T47D (cell line): ENCODE results near the gene CASZ1.

Source experiments
- DNase-seq, 2 experiments: peaks; one replicate each; pipeline versions ENCODE4 v3.0.0 to v3.0.0-alpha.2; 2011 to 2012; ENCODE audit warnings: low read depth in 1 of 2, low spot score in 1 of 2
- JUND ChIP-seq: IDR thresholded peaks from 2 replicates; pipeline ENCODE4 v1.6.1; 2012; ENCODE audit warnings: low read depth
- in situ Hi-C: cut with HindIII; loops from 2 replicates; pipeline ENCODE4 v1.10.0; 2016; ENCODE audit warnings: low sequenced_read_pairs, low pct_unique_long_range_greater_than_20kb

The CASZ1 gene

DNA sequence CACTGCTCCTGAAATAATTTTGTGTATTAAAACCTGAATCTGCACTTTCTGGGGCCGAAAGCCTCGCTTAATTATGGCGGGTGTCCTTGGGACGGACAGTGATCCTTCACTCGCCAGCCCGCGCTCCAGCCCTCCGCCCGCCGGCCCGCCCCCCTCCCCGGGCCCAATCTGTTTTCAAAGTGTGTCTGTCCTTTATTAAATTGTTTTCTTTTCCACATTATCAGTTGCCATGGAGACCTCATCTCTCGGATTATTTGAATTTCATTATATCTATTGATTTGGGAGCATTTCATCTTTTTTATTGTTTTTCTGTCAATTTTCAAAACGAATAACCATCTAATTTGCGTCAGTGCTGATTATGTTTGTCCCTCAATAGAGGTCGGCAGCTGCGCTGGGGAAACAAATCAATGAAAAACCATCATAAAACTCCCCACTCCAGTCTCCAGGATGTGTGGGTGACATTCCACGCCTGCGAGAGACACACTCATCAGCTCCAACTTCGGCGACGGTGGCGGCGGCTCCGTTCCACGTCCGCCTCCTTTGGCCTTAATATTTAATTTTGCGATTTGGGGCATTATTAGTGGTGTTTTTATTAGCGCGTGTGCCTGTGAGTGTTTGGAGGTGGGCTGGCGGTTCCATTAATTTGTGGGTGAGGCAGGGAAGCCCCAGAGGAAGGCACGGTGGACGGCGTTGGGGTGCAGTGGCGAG lies 123.9 kb downstream of the CASZ1 start:
- no peak for DNase-seq
- no peak for TF ChIP-seq JUND
- in situ Hi-C loops, result no loop called here

DNA sequence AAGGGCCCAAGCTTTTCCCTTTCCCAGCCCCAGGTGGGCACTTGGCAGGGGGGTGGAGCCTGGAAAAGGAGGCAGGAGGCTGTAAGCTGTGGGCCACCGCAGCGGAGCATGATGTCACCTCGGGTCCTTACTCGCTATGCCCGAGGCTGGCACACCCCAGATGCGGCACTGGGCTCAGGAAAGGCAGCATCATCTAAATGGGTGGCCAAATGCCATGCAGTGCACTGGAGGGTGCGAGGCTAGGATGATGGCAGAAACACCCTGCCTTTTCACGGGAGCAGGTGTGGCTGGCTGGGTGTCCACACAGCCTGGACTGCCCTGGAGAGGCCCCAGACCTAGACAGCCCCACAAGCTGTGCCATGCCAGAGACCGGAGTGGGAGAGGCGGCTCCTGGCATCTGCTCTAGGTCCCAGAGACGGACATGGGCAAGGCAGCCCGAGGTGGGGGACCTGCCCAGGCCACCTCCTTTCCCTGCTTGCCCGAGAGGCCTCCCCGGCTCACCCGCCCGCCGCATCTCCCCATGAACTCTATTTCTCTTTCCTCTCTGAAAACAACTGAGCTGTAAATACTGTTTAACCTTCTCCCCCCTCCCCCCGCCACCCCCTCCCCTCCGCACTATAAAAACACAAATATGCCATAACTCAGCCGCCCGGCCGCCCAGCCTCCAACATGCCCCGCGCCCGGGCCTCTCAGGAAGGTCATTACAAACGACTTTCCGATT lies 124.7 kb downstream of the CASZ1 start:
- DNase-seq, result no peak
- in situ Hi-C loops, result no loop called here
- no peak for TF ChIP-seq JUND

DNA sequence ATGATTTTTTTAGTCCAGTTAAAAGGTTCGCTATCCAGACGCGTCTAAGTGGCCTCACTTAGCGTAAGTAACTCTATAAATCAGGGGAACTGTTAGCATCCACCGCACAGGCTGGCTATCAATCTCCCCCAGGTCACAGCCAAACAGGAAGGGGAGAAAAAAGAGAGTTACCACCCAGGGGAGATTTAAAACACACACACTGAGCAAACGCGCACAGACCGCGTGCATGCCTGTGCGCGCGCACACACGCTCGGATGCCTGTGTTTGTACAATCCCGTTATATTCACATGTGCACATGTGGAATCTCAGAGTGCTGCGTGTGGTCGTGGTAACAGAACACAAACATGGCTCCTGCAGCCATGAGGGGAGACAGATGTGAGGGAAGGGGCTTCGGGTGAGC lies 125.4 kb downstream of the CASZ1 start:
- in situ Hi-C loops, result no loop called here
- DNase-seq, result no peak
- TF ChIP-seq JUND, result no peak

- no peak for DNase-seq
- TF ChIP-seq JUND, result no peak
- in situ Hi-C loops, result no loop called here
These were observed 126.3 kb downstream of the CASZ1 start for GRCh38 chr1:10670190-10670589.

DNA sequence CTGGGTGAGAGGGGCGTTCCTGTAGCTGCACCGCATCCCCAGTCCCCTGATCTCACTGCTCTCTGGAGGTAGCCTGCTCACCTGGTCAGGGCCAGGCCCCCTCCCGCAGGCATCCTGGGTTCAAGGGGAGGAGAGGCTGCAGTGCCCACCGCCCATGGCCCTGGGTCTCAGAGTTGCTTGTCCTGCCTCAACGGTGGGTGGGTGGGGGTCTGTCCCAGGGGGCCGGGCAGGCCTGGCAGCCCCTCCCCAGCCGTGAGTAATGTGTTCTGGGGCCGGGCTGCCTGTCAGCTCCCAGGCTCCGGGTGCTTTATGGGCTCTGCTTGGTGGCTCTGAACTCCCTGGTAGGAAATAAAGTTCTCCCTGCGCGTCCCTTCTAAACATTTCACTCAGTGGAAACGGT lies 126.9 kb downstream of the CASZ1 start:
- in situ Hi-C loops, result no loop called here
- no peak for TF ChIP-seq JUND
- DNase-seq, result no peak

DNA sequence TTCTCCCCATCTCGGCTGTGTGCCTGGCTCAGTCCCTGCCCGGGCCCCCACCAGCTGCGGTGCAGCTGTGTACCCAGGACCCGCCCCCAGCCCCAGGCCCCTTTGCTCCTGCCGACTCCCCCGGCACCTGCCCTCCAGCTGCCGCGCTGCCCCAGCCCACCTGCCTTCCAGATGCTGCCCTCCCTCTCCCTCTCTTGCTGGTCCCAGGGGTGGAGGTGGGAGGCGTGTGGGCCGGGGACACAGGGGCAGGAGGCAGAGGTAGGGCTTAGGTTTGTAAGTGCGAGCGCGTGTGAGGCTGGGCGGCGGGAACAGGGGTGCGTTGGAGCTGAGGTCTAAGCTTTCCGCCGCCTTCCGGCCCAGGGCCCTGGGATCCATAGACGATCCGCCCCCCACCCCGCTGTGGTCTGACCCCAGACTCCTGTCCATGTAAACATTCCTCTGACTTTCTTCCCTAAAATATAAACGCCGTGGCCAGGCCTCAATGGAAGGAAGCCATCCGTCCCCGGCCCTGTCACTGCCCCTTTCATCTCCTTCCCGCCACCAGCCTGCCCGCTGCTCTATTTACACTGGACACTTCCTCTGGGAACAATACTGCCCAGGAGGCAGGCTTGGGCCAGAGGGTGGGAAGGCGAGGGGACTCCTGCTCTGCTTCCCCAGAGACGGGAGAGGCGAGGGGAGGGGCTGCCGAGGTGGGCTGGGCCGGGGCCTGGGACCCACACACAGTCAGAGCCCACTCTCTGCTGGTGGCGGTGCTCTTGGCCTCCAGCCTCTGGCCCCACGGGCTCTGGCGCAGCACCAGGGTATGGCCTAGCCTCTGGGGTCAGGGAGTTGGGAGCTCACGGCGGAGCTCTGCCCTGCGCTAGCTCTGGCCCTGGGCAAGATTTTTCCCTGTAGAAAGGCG lies 128.3 kb downstream of the CASZ1 start:
- no peak for TF ChIP-seq JUND
- DNase-seq, result no peak
- in situ Hi-C loops, result no loop called here

DNA sequence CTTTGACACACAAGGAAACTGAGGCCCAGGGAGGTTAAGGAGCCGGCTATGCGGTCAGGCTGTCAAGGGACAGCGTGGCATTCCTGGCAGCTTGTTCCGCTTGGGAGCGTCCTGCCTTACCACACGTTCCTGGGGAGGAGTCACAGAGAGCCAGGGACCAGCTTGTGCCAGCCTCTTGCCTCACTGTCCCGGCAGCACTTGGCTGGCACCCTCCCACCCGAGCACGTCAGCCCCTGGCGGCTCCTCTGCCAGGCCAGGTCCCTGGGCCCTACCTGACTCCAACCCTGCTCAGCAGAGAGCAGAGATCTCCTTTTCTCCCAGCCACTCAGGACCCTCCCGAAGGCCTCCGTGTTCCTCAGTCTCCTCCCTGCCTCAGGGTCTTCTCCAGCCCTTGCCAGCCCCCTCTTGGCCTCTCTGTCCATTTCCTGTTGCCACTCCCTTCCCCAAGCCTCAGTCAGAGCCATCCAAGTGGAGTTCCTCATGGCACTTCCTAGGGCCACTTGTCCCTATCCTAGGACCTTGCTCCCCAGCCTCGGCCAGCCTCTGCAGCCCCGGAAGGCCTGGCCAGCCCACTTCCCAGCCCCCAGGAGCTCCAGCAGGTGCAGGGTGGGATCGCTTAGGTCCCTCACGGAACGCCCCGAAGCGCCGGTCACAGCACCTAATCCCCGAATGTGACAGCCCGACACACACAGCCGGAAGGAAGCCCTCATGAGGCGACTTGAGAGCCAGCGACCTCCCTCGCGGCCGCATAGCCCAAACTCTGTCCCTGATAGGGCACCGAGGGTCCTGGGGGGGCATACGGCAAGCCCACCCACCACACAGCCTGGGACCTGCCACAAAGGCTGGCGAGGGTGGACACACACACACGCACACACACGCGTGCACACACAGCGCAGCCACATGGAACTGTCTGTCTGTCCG lies 130.3 kb downstream of the CASZ1 start:
- no peak for TF ChIP-seq JUND
- no peak for DNase-seq
- in situ Hi-C loops, result no loop called here

DNA sequence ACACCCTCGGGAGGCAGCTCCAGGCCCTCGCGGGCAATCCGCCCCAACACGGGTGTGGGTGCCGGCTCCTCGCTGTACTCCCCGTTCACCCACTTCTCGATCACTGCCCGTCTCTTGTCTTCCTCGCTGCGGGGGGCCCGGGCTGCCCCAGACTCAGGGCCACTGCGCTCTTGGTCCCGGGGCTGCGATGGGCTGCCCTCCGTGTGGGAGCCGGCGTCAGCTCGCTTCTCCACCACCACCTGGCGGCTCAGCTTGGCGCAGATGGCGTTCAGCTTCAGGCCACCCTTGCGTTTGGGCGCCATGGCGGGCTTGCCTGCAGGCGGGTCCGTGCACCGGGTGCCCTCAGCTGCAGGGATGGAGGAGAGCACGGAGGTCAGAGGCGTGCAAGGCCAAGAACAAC lies 131.2 kb downstream of the CASZ1 start:
- TF ChIP-seq JUND, result no peak
- in situ Hi-C loops, result no loop called here

DNA sequence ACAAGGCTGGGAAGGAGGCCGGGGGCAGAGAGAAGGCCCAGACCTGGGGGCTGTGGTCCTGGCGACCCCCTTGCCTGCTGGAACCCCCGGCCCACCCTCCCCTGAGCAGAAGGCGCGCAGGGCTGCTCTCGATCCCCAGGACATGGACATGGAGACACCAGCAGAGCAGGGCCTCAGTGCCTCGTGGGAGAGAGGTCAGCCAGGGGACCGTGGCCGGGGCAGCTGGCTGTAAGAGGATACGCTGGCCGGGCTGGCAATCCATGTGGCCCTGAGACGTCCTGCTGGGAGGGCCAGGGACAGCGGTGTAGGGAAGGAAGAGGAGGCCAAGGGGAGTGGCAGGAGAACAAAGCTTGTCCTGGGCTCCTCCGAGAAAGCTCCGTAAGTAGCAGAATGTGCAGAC lies 132.2 kb downstream of the CASZ1 start:
- TF ChIP-seq JUND, result no peak
- no peak for DNase-seq
- in situ Hi-C loops, result no loop called here

More for the DNA sequence above, 131.2 kb downstream of the CASZ1 start:
- no peak for DNase-seq

- no peak for TF ChIP-seq JUND
- in situ Hi-C loops, result no loop called here
- no peak for DNase-seq
These were observed 132.8 kb downstream of the CASZ1 start for GRCh38 chr1:10663678-10664035.

DNA sequence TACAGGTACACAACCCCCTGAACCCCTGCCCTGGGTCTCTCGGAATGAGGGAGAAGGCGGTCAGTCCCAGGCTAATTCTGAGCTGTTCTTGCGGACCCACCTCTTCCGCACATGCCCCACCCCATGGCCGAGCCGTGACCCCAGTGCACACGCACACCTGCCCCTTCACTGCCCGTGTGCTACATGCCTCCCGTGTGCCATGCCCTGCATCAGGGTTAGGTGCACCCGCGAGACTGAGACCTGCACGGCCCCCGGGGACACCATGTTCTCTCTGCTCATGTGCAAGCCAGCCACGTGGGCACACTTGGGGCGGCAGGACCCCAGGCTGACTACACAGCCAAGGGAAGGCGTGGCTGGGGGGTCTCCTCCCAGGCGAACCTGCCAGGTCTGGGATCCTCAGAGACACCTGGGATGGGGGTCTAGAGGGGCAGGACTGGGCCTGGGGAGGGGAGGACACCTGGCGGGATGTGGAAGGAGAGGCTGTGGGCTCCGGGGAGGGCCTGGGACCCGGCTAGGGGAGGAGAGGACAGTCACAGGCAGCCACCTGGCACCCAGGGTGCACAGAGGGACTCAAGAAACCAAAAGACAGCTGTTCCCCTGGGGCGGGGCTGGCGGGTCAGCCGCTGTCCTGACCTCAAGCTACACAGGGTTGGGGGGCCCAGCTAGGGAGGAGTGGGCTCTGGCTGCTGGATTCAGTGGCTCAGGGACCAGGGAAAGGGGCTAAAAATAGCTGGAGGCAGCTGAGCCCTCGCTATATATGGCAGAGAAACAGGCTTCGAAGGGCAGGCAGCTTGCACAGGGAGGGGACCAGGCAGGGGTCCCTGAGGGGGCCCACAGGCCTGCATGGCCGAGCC lies 133.4 kb downstream of the CASZ1 start:
- no peak for DNase-seq
- in situ Hi-C loops, result no loop called here
- no peak for TF ChIP-seq JUND
